Activated naive CD4-positive, alpha-beta T cell treated with Interleukin-2 at 50 U/mL for 16 hours (primary cell): ENCODE measurements around the gene PITRM1.
"Not testable (repeated sequence)": the region's sequence is repeated elsewhere in the genome, so short reads cannot be mapped to it uniquely, and the experiment has no call there.

Experiments used
- DNase-seq: peaks from one replicate; pipeline ENCODE4 v3.0.0-alpha.2; 2020

The PITRM1 gene

GRCh38 chr10:3119796-3120459, 52.7 kb downstream of the PITRM1 start:
- no peak for DNase-seq

GRCh38 chr10:3118641-3119091, 53.9 kb downstream of the PITRM1 start:
- no peak for DNase-seq

- DNase-seq, result no peak
Measured at GRCh38 chr10:3117486-3117885, 55.1 kb downstream of the PITRM1 start.

GRCh38 chr10:3116508-3117100, 56.0 kb downstream of the PITRM1 start:
- no peak for DNase-seq

GRCh38 chr10:3115685-3116084, 56.9 kb downstream of the PITRM1 start:
- no peak for DNase-seq

- DNase-seq, result no peak
Measured at GRCh38 chr10:3113343-3113720, 59.2 kb downstream of the PITRM1 start.

- no peak for DNase-seq
Measured at GRCh38 chr10:3111621-3112163, 60.9 kb downstream of the PITRM1 start.

- no peak for DNase-seq
Measured at GRCh38 chr10:3110782-3111620, 61.6 kb downstream of the PITRM1 start.

- DNase-seq, result no peak
Measured at GRCh38 chr10:3109633-3110032, 62.9 kb downstream of the PITRM1 start.

- no peak for DNase-seq
Measured at GRCh38 chr10:3109196-3109595, 63.4 kb downstream of the PITRM1 start.

- DNase-seq, result no peak
Measured at GRCh38 chr10:3108575-3109105, 63.9 kb downstream of the PITRM1 start.

- DNase-seq, result no peak
Measured at GRCh38 chr10:3108033-3108432, 64.5 kb downstream of the PITRM1 start.

- no peak for DNase-seq
Measured at GRCh38 chr10:3107426-3107961, 65.1 kb downstream of the PITRM1 start.

GRCh38 chr10:3106928-3107425, 65.6 kb downstream of the PITRM1 start:
- DNase-seq, result no peak

- DNase-seq, result not testable (repeated sequence)
Measured at GRCh38 chr10:3106328-3106727, 66.3 kb downstream of the PITRM1 start.

GRCh38 chr10:3105905-3106304, 66.7 kb downstream of the PITRM1 start:
- DNase-seq, result no peak

GRCh38 chr10:3105166-3105565, 67.4 kb downstream of the PITRM1 start:
- no peak for DNase-seq

GRCh38 chr10:3104251-3104918, 68.2 kb downstream of the PITRM1 start:
- no peak for DNase-seq

- DNase-seq, result no peak
Measured at GRCh38 chr10:3103646-3104045, 68.9 kb downstream of the PITRM1 start.

- no peak for DNase-seq
Measured at GRCh38 chr10:3102720-3103427, 69.7 kb downstream of the PITRM1 start.

- DNase-seq, result no peak
Measured at GRCh38 chr10:3100856-3101640, 71.5 kb downstream of the PITRM1 start.
